Vagina (tissue), 2 donors: ENCODE data around the gene DDX17.

Experiments used
- CTCF ChIP-seq, 3 experiments: fragments of 450-650 bp in 2 of 3; fragments of 200-600 bp in 1 of 3; sonication (generic) in 1 of 3; IDR thresholded peaks; one replicate each; pipeline ENCODE4 v1.5.1; 2017 to 2019; ENCODE audit warnings: antibody characterized with exemption in 3 of 3, mild to moderate bottlenecking in 2 of 3, moderate library complexity in 2 of 3
- POLR2A ChIP-seq, 2 donors: fragments of 450-650 bp; IDR thresholded peaks; one replicate each; pipeline ENCODE4 v1.6.1; 2017; ENCODE audit warnings: antibody characterized with exemption in 2 of 2, mild to moderate bottlenecking in 2 of 2, moderate library complexity in 2 of 2

GRCh38 chr22:38505541-38506117 is 482 bp downstream of the DDX17 start:
- TF ChIP-seq CTCF (IDR thresholded peaks at IDR 0.05) (no peak), POLR2A (IDR thresholded peaks at IDR 0.05) (peak in 1 of 2 donors; percentile 53)
